Heart right ventricle (tissue), 16 donors: ENCODE measurements around the gene TMCC3. TPM values are rescaled to one million over a fixed set of nuclear protein-coding genes. Genes with fewer than 3 reads are reported as not detected.

Experiments used
- ATAC-seq, 8 donors: fragments of 200-7000 bp; cut with Tn5 transposase; one replicate each; pipeline ENCODE4 v1.9.1; 2020; ENCODE audit warnings: mild to moderate bottlenecking in 8 of 8, moderate library complexity in 8 of 8, moderate number of reproducible peaks in 1 of 8
- DNase-seq, 2 donors: peaks; one replicate each; pipeline ENCODE4 v3.0.0-alpha.2; 2020
- H3K27ac ChIP-seq, 10 donors: fragments of 200-600 bp; sonication (generic) in 2 of 10; one replicate each; pipeline versions ENCODE4 v1.5.0 to v1.8.0; 2020 to 2022; ENCODE audit warnings: mild to moderate bottlenecking in 3 of 10
- H3K27me3 ChIP-seq, 7 donors: fragments of 200-600 bp; one replicate each; pipeline ENCODE4 v1.8.0; 2021 to 2022; ENCODE audit warnings: mild to moderate bottlenecking in 2 of 7
- H3K36me3 ChIP-seq, 9 donors: fragments of 200-600 bp; sonication (generic) in 1 of 9; one replicate each; pipeline versions ENCODE4 v1.5.0 to v1.8.0; 2020 to 2022; ENCODE audit warnings: mild to moderate bottlenecking in 2 of 9
- H3K4me1 ChIP-seq, 9 donors: fragments of 200-600 bp; sonication (generic) in 1 of 9; one replicate each; pipeline versions ENCODE4 v1.5.0 to v1.8.0; 2020 to 2022; ENCODE audit warnings: mild to moderate bottlenecking in 4 of 9
- H3K4me3 ChIP-seq, 10 donors: fragments of 200-600 bp; sonication (generic) in 2 of 10; one replicate each; pipeline versions ENCODE4 v1.5.0 to v1.8.0; 2020 to 2022; ENCODE audit warnings: mild to moderate bottlenecking in 7 of 10, moderate library complexity in 2 of 10
- H3K9me3 ChIP-seq, 11 donors: fragments of 200-600 bp in 10 of 11; sonication (generic) in 2 of 11; one replicate each; pipeline versions ENCODE4 v1.5.0 to v1.8.0; 2013 to 2022; ENCODE audit warnings: mild to moderate bottlenecking in 2 of 11, control low read depth in 1 of 11, moderate library complexity in 1 of 11
- WGBS, 2 donors: extraction: QIAGEN DNeasy Blood & Tissue Kit; methylation state at CpG; one replicate each; pipeline ENCODE4 v1.1.7; 2013; ENCODE audit warnings: inconsistent platforms in 1 of 2; 5-methylcytosine and 5-hydroxymethylcytosine counted together
- intact Hi-C, 10 donors: fragments of 100-400 bp; cut with DNase I; formaldehyde crosslinking; loops; one replicate each; pipeline versions ENCODE4 v1.11.1 to v1.14.2; 2022
- polyA plus RNA-seq, 2 donors: library from polyadenylated mRNA; stranded (reverse); fragments of 200-250 nt; gene quantifications; one replicate each; pipeline ENCODE4 v1.2.3, GENCODE V29; 2013
- total RNA-seq, 10 donors: library from RNA; stranded (reverse); fragmentation: NEBNext Ultra II Directional in 3 of 10; extraction: Animal tissue kit (Norgen Biotek cat#: 25700) in 3 of 10; gene quantifications; one replicate each; pipeline versions ENCODE4 v1.2.1 to v1.2.4, GENCODE V29; 2021 to 2023
- TF ChIP-seq, protein P1 (sequence below), 9 donors: fragments of 200-600 bp; sonication (generic) in 2 of 9; IDR thresholded peaks; one replicate each; pipeline versions ENCODE4 v1.5.0 to v1.8.0; 2021 to 2022; ENCODE audit warnings: antibody characterized with exemption in 9 of 9, mild to moderate bottlenecking in 5 of 9, moderate library complexity in 1 of 9
- donor health status: Arrhythmogenic right ventricular cardiomyopathy.
- donor health status: ischemic (EF 13 %, LVEDD 7.1; RV severe dilation, severe dysfunction).
- donor health status: healthy with polysubstance abuse.
- donor health status: DM: no; HTN: yes; CAD: no.
- donor health status: DM: no; HTN: no; CAD: no.
- donor health status: ischemic (EF 25% LVEDD 6.9; RV normal size, moderate dysfunction).
- donor health status: ischemic (EF 25% LVEDD 5.7; RV mildly dilated, moderate dysfunction).
- donor health status: healthy.
- donor health status: DM: yes; HTN: yes; CAD: no.
- donor health status: Ischemic cardiomyopathy.
- donor health status: ischemic (EF 35%, LVEDD 5.7; RV mildly dilated, moderate dysfunction).
- donor health status: nonischemic (EF 11% LVEDD 7.7; RV severe dilation, severe dysfunction).
- donor health status: DM: yes; HTN: yes; CAD: no.
- donor health status: PGD.
- donor health status: ischemic (EF 29% LVEDD 5.4; RV normal size, mild dysfunction).
- donor health status: nonischemic (EF 23%, LVEDD 6.1; RV moderate dilation, normal function).

The TMCC3 gene
- total and polyA plus RNA-seq, 12 donors, result 0.88 to 7.3 (median 3.0) TPM

GRCh38 chr12:94636462-94637085 lies 13.8 kb downstream of the TMCC3 start:
- WGBS, 2 donors, result 81 to 86% methylated on average over 3 of the region's 3 CpGs

DNA sequence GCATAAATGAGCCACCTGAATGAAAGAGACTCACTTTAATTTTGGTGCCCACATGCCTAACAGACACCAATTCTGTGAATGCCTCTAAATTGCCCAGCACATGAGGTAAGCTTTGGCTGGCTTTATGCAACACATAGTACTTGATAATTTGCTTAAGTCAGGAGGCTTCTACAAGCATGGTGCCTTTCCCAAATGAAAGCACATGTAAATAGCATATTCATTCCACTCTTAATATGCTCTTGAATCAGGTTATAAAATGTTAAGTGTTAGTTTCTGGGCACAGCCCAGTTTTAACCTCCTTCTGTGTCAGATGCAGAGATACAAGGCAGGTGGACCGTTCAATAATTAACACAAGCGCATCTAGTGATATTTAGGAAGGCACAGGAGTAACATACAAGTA lies 15.6 kb downstream of the TMCC3 start:
- ATAC-seq, result no peak
- intact Hi-C loops, result no loop called here
- no peaks in the 10 kb centered on the region for H3K36me3 ChIP-seq
- TF ChIP-seq, protein P1, sequence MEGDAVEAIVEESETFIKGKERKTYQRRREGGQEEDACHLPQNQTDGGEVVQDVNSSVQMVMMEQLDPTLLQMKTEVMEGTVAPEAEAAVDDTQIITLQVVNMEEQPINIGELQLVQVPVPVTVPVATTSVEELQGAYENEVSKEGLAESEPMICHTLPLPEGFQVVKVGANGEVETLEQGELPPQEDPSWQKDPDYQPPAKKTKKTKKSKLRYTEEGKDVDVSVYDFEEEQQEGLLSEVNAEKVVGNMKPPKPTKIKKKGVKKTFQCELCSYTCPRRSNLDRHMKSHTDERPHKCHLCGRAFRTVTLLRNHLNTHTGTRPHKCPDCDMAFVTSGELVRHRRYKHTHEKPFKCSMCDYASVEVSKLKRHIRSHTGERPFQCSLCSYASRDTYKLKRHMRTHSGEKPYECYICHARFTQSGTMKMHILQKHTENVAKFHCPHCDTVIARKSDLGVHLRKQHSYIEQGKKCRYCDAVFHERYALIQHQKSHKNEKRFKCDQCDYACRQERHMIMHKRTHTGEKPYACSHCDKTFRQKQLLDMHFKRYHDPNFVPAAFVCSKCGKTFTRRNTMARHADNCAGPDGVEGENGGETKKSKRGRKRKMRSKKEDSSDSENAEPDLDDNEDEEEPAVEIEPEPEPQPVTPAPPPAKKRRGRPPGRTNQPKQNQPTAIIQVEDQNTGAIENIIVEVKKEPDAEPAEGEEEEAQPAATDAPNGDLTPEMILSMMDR (IDR thresholded peaks at IDR 0.05), result no peak
- H3K27me3 ChIP-seq, result no peaks in the 10 kb centered on the region
- no peak overlapping the region for H3K4me3 ChIP-seq
- DNase-seq, result no peak
- WGBS, 2 donors, result 91 to 97% methylated on average over 2 of the region's 2 CpGs
- H3K9me3 ChIP-seq, result no peaks in the 10 kb centered on the region
- H3K4me1 ChIP-seq, result peaks cover 0 to under 1% (median 0%) of the 10 kb centered on the region in 9 donors
- no peak overlapping the region for H3K27ac ChIP-seq

More at GRCh38 chr12:94636462-94637085, 13.8 kb downstream of the TMCC3 start:
- Histone ChIP-seq H3K27ac (no peak overlapping the region), H3K9me3 (no peaks in the 10 kb centered on the region), H3K4me3 (no peak overlapping the region), H3K4me1 (peaks cover 0 to 8% (median 0%) of the 10 kb centered on the region in 9 donors), H3K27me3 (no peaks in the 10 kb centered on the region), H3K36me3 (no peaks in the 10 kb centered on the region)
- no peak for ATAC-seq
- intact Hi-C loops, result no loop called here
- DNase-seq, result no peak
- TF ChIP-seq, protein P1 (IDR thresholded peaks at IDR 0.05), result no peak

DNA sequence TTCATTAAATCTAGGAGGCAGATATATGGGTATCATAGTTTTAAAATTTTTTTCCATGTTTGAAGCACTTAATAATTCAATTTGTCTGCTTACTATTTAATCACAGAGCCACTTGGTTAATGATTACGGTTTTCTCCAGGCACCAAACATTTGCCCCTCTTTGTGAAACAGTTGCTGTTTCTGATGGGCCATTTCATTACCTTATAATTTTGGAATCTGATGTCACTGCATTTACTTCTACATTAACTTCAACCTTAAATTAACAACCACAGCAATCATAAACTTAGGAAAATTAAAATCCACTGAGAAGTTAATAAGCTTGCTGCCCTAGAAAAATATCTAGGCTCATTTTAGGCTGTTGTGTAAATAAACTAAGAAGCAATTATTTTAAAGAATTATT lies 17.0 kb downstream of the TMCC3 start:
- H3K36me3 ChIP-seq, result no peaks in the 10 kb centered on the region
- H3K4me1 ChIP-seq, result peaks cover 0 to 9% (median 0%) of the 10 kb centered on the region in 9 donors
- no peak overlapping the region for H3K4me3 ChIP-seq
- H3K9me3 ChIP-seq, result no peaks in the 10 kb centered on the region
- no peaks in the 10 kb centered on the region for H3K27me3 ChIP-seq
- intact Hi-C loops, result no loop called here
- TF ChIP-seq, protein P1 (IDR thresholded peaks at IDR 0.05), result no peak
- WGBS, 2 donors, result 92 to 97% methylated on average over 1 of the region's 1 CpG
- no peak for DNase-seq
- ATAC-seq, result no peak
- no peak overlapping the region for H3K27ac ChIP-seq

GRCh38 chr12:94631058-94631457 lies 19.3 kb downstream of the TMCC3 start:
- Histone ChIP-seq H3K36me3 (no peaks in the 10 kb centered on the region), H3K9me3 (no peaks in the 10 kb centered on the region), H3K4me1 (peaks cover 0 to 9% (median 0%) of the 10 kb centered on the region in 9 donors), H3K4me3 (no peak overlapping the region), H3K27me3 (no peaks in the 10 kb centered on the region), H3K27ac (no peak overlapping the region)
- TF ChIP-seq, protein P1 (IDR thresholded peaks at IDR 0.05), result no peak
- ATAC-seq, result no peak
- WGBS, 2 donors, result 93 to 94% methylated on average over 3 of the region's 3 CpGs
- no peak for DNase-seq
- intact Hi-C loops, result no loop called here
